ENCODE data around the gene TMEM169. TPM values are rescaled to one million over a fixed set of nuclear protein-coding genes. Genes with fewer than 3 reads are reported as not detected.
A peak's percentile ranks its signal among the peaks of the same experiment; 100 is the strongest.

TMEM169 gene
- total and polyA plus RNA-seq, 10 of the 15 experiments (the other 5 are each of a cell fraction or from before 2014, with no cell fraction given) = 0.23 to 3.2 (median 2.3) TPM

DNA sequence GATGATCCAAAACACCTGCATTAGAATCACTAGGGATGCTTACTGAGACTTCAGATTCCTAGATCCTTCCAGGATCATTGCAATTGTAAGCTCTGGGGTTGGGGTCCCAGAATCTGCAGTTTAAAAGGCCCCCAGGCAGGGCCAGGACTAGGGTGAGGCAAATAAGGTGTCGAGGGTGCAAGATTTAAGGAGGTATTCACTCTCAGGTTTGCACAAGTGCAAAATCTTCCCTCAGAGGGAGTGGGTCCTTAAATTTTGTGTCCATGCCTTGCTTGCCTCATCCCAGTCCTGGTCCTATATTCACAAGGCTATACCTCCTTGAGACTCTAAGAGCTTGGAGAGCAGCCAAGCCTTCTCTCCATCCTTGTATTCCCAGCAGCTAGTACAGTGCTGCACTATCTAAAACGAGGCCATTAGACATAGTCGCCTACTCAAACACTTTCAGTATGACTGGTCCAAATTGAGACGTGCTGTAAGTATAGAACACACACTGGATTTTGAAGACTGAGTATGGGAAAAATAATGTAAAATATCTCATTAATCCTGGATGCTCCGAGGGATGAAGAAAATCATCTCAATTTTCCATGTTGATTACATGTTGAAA, 36.7 kb upstream of the TMEM169 start:
- FAIRE-seq (peak; percentile 18), ATAC-seq (peak; percentile 97), DNase-seq (ENCODE audit: low read depth, low spot score) (no peak)
- H2AFZ ChIP-seq (ENCODE audit: control insufficient read depth, low read depth, low read length) = peak overlapping the region; percentile 42; the same call in 1 of the 2 replicates
- CTCF ChIA-PET = interaction anchor here (0.6 to 4.7 kb wide), 10 partner anchors 7 to 97 kb away, joined by 3 to 58 read pairs (median 5); no protein-coding TSS in a partner anchor
- 9% methylated on average over 5 of the region's 5 CpGs for WGBS (ENCODE audit: insufficient coverage, insufficient replicate concordance, low lambda C conversion rate, missing lambda C conversion rate)
- intact Hi-C loops (cut with micrococcal nuclease; ENCODE audit: unreplicated experiment) (no loop called here), in situ Hi-C loops (cut with MboI) (no loop called here)
- peaks cover 10% of the 10 kb centered on the region for H3K4me1 ChIP-seq (ENCODE audit: control insufficient read depth, insufficient read depth, low read length)
- H3K27me3 ChIP-seq (replicated peaks in 1 of 2; ENCODE audit: control insufficient read depth in 2 of 2, insufficient read depth in 2 of 2, low read length in 1 of 2) = no peaks in the 10 kb centered on the region
- H4K20me1 ChIP-seq (ENCODE audit: control insufficient read depth, insufficient read depth) = no peaks in the 10 kb centered on the region
- POLR2A ChIA-PET = interaction anchor here (0.6 to 2.9 kb wide), 6 partner anchors 9 to 39 kb away, joined by 3 to 25 read pairs (median 5); partner anchors contain the start of genes PECR and TMEM169
- BruUV-seq (replicated peaks) = no TSS peak
- peak overlapping the region; percentile 1; the same call in 1 of the 2 replicates for H3K27ac ChIP-seq (ENCODE audit: control insufficient read depth, insufficient read depth)
- H3K9me3 ChIP-seq (replicated peaks; ENCODE audit: control insufficient read depth, insufficient read depth, low read length) = no peaks in the 10 kb centered on the region
- no peak overlapping the region for H3K4me3 ChIP-seq
- no peak overlapping the region for H3K9ac ChIP-seq (ENCODE audit: control insufficient read depth, insufficient read depth, low read length)
- SMC1A ChIA-PET (ENCODE audit: uncharacterized antibody, unreplicated experiment) = interaction anchor here (0.6 to 3.8 kb wide), 13 partner anchors 8 to 112 kb away, joined by 3 to 32 read pairs (median 4); no protein-coding TSS in a partner anchor
- H3K79me2 ChIP-seq (ENCODE audit: control insufficient read depth, insufficient read depth, low read length) = no peaks in the 10 kb centered on the region
- peaks cover 0 to 2% of the 10 kb centered on the region in 2 experiments; a peak in 3 of 4 replicates for H3K36me3 ChIP-seq (ENCODE audit: control insufficient read depth in 2 of 2, insufficient read depth in 2 of 2, low read length in 1 of 2)
- H3K4me2 ChIP-seq (ENCODE audit: control insufficient read depth, insufficient read depth) = peak overlapping the region; percentile 59
- RAD21 ChIA-PET (ENCODE audit: unreplicated experiment) = interaction anchor here (0.9 to 3.6 kb wide), 4 partner anchors 11 to 70 kb away, joined by 3 to 36 read pairs (median 13); no protein-coding TSS in a partner anchor
- TF ChIP-seq GABPA (IDR thresholded peaks at IDR 0.05; ENCODE audit: low read depth) = no peak
- TF ChIP-seq IKZF2 (IDR thresholded peaks at IDR 0.05) = peak; percentile 77 to 83
- no peak for TF ChIP-seq SMAD5 (IDR thresholded peaks at IDR 0.05; ENCODE audit: low read depth)
- TF ChIP-seq, protein P1, sequence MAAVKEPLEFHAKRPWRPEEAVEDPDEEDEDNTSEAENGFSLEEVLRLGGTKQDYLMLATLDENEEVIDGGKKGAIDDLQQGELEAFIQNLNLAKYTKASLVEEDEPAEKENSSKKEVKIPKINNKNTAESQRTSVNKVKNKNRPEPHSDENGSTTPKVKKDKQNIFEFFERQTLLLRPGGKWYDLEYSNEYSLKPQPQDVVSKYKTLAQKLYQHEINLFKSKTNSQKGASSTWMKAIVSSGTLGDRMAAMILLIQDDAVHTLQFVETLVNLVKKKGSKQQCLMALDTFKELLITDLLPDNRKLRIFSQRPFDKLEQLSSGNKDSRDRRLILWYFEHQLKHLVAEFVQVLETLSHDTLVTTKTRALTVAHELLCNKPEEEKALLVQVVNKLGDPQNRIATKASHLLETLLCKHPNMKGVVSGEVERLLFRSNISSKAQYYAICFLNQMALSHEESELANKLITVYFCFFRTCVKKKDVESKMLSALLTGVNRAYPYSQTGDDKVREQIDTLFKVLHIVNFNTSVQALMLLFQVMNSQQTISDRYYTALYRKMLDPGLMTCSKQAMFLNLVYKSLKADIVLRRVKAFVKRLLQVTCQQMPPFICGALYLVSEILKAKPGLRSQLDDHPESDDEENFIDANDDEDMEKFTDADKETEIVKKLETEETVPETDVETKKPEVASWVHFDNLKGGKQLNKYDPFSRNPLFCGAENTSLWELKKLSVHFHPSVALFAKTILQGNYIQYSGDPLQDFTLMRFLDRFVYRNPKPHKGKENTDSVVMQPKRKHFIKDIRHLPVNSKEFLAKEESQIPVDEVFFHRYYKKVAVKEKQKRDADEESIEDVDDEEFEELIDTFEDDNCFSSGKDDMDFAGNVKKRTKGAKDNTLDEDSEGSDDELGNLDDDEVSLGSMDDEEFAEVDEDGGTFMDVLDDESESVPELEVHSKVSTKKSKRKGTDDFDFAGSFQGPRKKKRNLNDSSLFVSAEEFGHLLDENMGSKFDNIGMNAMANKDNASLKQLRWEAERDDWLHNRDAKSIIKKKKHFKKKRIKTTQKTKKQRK (IDR thresholded peaks at IDR 0.05; ENCODE audit: low read depth, low read length) = no peak
- TF ChIP-seq IRF5 (IDR thresholded peaks at IDR 0.05; ENCODE audit: borderline replicate concordance) = no peak
- peak; percentile 46; the same call in 1 of the 2 replicates for TF ChIP-seq CREM (IDR thresholded peaks at IDR 0.05; ENCODE audit: low read depth)
- no peak for TF ChIP-seq HDGF (IDR thresholded peaks at IDR 0.05)
- TF ChIP-seq MEF2A (IDR thresholded peaks at IDR 0.05; ENCODE audit: insufficient read depth, low read depth, low read length) = 0 out of 2 replicates have a peak, but pooled peaks have one; percentile 43
- TF ChIP-seq CBX3 (IDR thresholded peaks at IDR 0.05; ENCODE audit: borderline replicate concordance, low read depth) = no peak
- 0 out of 2 replicates have a peak, but pooled peaks have one; percentile 6 for TF ChIP-seq RAD21 (IDR thresholded peaks at IDR 0.05; ENCODE audit: insufficient read depth, low read depth, low read length)
- TF ChIP-seq JUNB (IDR thresholded peaks at IDR 0.05) = peak; percentile 97
- TF ChIP-seq HDAC6 (IDR thresholded peaks at IDR 0.05; ENCODE audit: unreplicated experiment) = no peak
- peak; percentile 60; the same call in 1 of the 2 replicates for TF ChIP-seq YY1 (IDR thresholded peaks at IDR 0.05; ENCODE audit: low read depth, low read length)
- no peak for TF ChIP-seq SMC3 (IDR thresholded peaks at IDR 0.05; ENCODE audit: borderline replicate concordance, low read length)
